Measurements from ENCODE around the gene HELZ.

HELZ gene

GRCh38 chr17:67162771-67163170, 82.2 kb downstream of the HELZ start:
- H3K4me3 ChIP-seq (replicated peaks; ENCODE audit: low read depth, low read length), result no peak overlapping the region
- TF ChIP-seq CTCF (IDR thresholded peaks at IDR 0.05; ENCODE audit: low read length, missing control alignments), result no peak
- DNase-seq (ENCODE audit: low read depth), result no peak

GRCh38 chr17:67161573-67161972, 83.4 kb downstream of the HELZ start:
- no peak for DNase-seq (ENCODE audit: low read depth)
- no peak for TF ChIP-seq CTCF (IDR thresholded peaks at IDR 0.05; ENCODE audit: low read length, missing control alignments)

GRCh38 chr17:67160791-67161190, 84.2 kb downstream of the HELZ start:
- TF ChIP-seq CTCF (IDR thresholded peaks at IDR 0.05; ENCODE audit: low read length, missing control alignments), result no peak
- DNase-seq (ENCODE audit: low read depth), result no peak
- H3K4me3 ChIP-seq (replicated peaks; ENCODE audit: low read depth, low read length), result no peak overlapping the region

More at GRCh38 chr17:67161573-67161972, 83.4 kb downstream of the HELZ start:
- H3K4me3 ChIP-seq (replicated peaks; ENCODE audit: low read depth, low read length), result no peak overlapping the region

- H3K4me3 ChIP-seq (replicated peaks; ENCODE audit: low read depth, low read length), result no peak overlapping the region
- DNase-seq (ENCODE audit: low read depth), result peak; percentile 63
- TF ChIP-seq CTCF (IDR thresholded peaks at IDR 0.05; ENCODE audit: low read length, missing control alignments), result peak; percentile 35
Observed at GRCh38 chr17:67157732-67158639, 87.0 kb downstream of the HELZ start.

- H3K4me3 ChIP-seq (replicated peaks; ENCODE audit: low read depth, low read length), result no peak overlapping the region
- TF ChIP-seq CTCF (IDR thresholded peaks at IDR 0.05; ENCODE audit: low read length, missing control alignments), result no peak
- DNase-seq (ENCODE audit: low read depth), result peak; percentile 22
Observed at GRCh38 chr17:67156269-67157199, 88.5 kb downstream of the HELZ start.

GRCh38 chr17:67152824-67153223, 92.2 kb downstream of the HELZ start:
- no peak for TF ChIP-seq CTCF (IDR thresholded peaks at IDR 0.05; ENCODE audit: low read length, missing control alignments)
- no peak overlapping the region for H3K4me3 ChIP-seq (replicated peaks; ENCODE audit: low read depth, low read length)
- DNase-seq (ENCODE audit: low read depth), result no peak

Measured in fibroblast of pulmonary artery (primary cell).